Ishikawa (cell line): ENCODE results near the gene PPFIBP1.

Source experiments
- CEBPB ChIP-seq: IDR thresholded peaks from 2 replicates; pipeline ENCODE4 v1.6.1; 2012
- EP300 ChIP-seq: IDR thresholded peaks from 2 replicates; pipeline ENCODE4 v1.6.1; 2012; ENCODE audit warnings: borderline replicate concordance
- FOXM1 ChIP-seq: IDR thresholded peaks from 2 replicates; pipeline ENCODE4 v1.6.1; 2012; ENCODE audit warnings: low read depth, borderline replicate concordance
- MAX ChIP-seq: IDR thresholded peaks from 2 replicates; pipeline ENCODE4 v1.6.1; 2012
- NFIC ChIP-seq: IDR thresholded peaks from 2 replicates; pipeline ENCODE4 v1.6.1; 2012
- RAD21 ChIP-seq: IDR thresholded peaks from 2 replicates; pipeline ENCODE4 v1.6.1; 2012; ENCODE audit warnings: low read depth
- TAF1 ChIP-seq: IDR thresholded peaks from 2 replicates; pipeline ENCODE4 v1.6.1; 2012; ENCODE audit warnings: low read depth, mild to moderate bottlenecking
- TCF12 ChIP-seq: IDR thresholded peaks from 2 replicates; pipeline ENCODE4 v1.6.1; 2012; ENCODE audit warnings: low read depth
- USF1 ChIP-seq: IDR thresholded peaks from 2 replicates; pipeline ENCODE4 v1.6.1; 2012
- YY1 ChIP-seq: IDR thresholded peaks from 2 replicates; pipeline ENCODE4 v1.6.1; 2012; ENCODE audit warnings: low read depth

- peak; percentile 100 for TF ChIP-seq CEBPB
- peak; percentile 98 for TF ChIP-seq TCF12
- peak; percentile 68 for TF ChIP-seq YY1
- no peak for TF ChIP-seq TAF1
- peak; percentile 95 for TF ChIP-seq NFIC
- peak; percentile 96 for TF ChIP-seq MAX
- peak; percentile 95 for TF ChIP-seq FOXM1
- peak; percentile 98 for TF ChIP-seq EP300
- peak; percentile 48 for TF ChIP-seq RAD21
- peak; percentile 36 for TF ChIP-seq USF1
Observed at GRCh38 chr12:27549801-27550652, 26.0 kb downstream of the PPFIBP1 start.
